GM20431 (cell line): ENCODE data around the gene INTS7.
"Not testable (repeated sequence)": the region's sequence is repeated elsewhere in the genome, so short reads cannot be mapped to it uniquely, and the experiment has no call there.

Experiments
- in situ Hi-C: fragments of 300-500 bp; cut with MseI, MboI; formaldehyde crosslinking; loops from one replicate; pipeline ENCODE4 v1.15.0; 2020; ENCODE audit warnings: low sequenced_read_pairs; ENCODE audit not compliant: unreplicated experiment

Gene INTS7

DNA sequence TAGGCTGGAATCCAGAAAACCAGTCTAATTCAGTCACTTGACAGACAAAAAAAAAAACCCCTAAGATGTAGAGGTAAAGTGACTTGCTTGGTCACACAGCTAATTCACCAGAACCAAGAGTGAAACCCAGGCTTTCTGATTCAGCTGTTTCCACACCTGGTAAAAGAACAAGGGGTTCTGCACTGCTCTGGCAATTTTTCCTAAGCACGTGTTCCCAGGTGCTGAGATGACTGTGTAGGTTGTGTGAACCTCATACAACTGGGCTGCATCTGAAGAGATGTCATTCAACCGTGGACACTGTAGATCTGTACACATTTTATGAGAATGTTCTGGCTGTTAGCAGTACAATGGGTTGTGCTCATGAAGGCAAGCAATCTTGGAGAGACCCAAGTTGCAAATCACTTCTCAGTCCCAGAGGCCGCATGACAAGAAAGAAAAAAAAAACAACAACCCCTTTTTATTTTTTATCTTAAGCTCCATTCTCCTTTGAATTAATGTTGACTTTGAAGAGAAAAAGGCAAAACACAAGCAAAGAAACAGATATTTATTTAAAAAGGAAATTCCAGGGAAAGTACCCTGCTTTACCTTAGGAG lies 95.4 kb downstream of the INTS7 start:
- in situ Hi-C loops, result no loop called here

- in situ Hi-C loops, result no loop called here
These were observed 96.8 kb downstream of the INTS7 start for GRCh38 chr1:211938561-211938997.

- in situ Hi-C loops, result not testable (repeated sequence)
These were observed 97.9 kb downstream of the INTS7 start for GRCh38 chr1:211937422-211937821.

DNA sequence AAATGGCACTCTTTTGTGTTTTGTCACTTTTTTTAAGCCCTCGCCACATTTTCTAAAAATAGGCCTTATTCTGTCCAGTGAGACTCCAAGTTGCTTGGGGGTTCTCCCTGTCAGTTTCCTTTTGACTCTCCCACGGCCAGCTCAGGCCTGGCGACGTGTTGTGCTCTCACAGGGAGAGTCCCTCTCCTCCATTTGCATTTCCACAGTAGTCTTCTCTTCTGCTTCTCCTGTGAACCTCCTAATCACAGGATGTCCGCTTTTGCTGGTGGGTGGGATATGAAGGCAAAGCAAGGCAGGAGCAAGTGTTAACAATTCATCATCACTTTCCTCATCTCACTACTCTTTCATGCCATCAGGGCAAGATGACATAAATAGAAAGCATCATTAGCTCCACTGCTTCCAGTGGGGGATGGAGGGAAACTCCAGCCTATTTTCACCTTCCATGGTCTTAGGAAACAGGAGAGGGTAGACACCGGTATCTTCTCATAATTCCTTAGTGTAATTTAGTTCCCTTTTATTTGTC lies 99.8 kb downstream of the INTS7 start:
- in situ Hi-C loops, result no loop called here

GRCh38 chr1:211933946-211934714 lies 101.2 kb downstream of the INTS7 start:
- in situ Hi-C loops, result no loop called here

DNA sequence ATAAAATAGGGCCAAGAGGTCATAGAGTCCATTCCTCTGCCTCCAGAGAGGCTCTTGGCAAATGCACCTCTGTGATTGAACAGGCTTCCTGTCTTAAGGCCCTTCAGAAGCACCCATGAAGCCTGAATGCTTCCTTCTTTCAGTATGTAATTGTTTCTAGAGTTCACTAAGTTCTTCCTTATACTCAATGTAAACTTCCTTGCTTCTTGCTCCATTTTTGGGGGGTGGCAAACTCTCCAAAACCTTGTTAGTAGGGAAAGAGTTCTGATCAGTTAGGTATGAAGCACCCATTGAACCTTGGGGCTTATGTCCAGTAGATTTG lies 102.5 kb downstream of the INTS7 start:
- in situ Hi-C loops, result no loop called here

DNA sequence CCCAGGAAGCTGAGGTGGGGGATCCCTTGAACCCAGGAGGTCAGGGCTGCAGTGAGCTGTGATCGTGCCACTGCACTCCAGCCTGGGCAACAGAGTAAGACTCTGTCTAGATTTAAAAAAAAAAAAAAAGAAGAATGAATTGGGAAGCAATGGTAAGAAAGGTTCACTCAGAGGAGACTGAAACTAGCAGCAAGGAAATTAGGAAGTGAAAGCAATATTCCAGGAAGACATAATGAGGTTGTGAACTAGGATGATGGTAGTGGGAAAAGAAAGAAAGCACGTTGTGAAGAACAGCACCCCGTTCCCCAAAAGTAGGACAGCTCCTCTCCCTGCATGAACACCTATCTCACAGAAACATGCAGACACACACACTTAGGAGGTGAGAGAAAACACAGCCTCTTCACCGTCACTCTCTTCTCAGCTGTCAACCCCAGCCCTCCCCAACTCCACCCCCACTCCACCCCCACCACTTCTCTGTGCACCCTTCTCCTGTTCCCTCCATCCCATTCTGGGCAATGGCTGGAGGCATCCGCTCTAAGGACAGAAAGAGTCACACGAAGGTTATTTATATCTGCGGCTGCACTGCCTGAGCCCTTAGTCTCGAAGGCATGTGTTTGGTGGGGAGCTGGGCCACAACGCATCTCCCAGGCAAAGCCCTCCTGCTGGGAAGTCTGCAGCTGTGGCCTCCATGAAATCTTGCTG lies 103.0 kb downstream of the INTS7 start:
- in situ Hi-C loops, result no loop called here

DNA sequence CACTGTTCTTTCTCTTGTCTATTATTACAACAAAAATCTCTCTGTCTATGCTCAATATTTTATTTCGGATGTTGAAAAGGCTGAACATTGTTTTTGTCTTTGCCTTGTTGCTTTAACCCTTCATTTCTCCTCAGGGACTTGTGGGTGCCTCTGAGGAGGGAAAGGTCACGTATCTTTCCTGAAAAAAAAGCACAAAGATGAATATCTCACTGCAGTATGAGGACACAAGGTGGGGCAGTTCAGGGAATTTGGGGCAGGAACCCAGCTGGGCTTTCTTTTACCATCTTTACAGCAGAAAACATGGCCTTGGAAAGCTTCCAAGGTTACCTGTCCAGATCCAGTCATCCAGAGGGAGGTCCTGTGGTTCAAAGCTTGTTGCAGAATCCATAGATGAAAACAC lies 105.7 kb downstream of the INTS7 start:
- in situ Hi-C loops, result no loop called here

DNA sequence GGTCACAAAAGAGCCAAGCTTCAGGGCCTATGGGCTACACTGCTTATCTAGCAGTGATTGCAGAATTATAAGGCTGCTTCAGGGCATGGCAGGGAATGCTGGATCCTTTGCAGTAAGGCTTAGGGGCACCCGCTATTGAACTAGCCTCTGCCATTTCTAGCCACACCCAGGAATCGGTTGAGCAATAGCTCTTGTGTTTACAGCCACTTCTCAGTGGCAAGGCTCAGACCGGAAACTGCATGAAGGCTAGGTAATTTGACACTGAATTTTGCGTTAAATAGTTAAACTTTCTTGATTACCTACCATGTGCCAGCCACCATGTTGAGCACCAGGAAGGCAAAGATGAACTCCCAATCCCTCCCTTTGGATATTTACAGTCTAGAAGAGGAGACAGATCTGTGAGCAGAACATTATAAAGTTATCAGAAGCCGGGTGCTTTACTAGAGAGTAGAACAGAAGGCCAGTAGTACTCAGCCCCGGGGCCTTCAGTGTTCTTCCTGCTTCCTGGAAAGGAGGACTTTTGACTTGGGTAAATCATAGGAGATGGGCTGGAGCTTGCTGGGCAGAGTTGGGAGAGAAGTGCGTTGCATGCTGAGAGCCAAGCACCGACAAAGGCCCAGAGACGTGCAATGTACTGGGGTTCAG lies 106.2 kb downstream of the INTS7 start:
- in situ Hi-C loops, result no loop called here

- in situ Hi-C loops, result no loop called here
These were observed 107.0 kb downstream of the INTS7 start for GRCh38 chr1:211928290-211928801.

DNA sequence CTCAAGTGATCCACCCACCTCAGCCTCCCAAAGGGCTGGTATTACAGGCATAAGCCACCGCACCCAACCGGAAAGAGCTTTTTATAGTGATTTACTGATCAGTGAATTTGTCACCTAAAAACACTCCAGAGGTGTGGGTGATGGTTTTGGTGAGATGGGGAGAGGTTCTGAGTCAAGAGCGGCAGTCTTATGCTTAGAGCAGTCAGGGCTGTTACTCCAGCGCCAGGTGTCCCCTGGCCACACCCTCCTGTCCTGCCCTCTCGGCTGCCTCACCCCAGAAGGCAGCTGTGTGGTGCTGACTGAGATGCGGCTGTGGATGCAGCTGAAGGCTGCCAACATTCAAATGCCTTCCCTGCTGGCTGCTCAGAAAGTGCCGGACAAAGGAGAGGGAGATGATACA lies 110.3 kb downstream of the INTS7 start:
- in situ Hi-C loops, result no loop called here

- in situ Hi-C loops, result no loop called here
These were observed 111.1 kb downstream of the INTS7 start for GRCh38 chr1:211924256-211924655.

GRCh38 chr1:211923095-211923494 lies 112.3 kb downstream of the INTS7 start:
- in situ Hi-C loops, result no loop called here

DNA sequence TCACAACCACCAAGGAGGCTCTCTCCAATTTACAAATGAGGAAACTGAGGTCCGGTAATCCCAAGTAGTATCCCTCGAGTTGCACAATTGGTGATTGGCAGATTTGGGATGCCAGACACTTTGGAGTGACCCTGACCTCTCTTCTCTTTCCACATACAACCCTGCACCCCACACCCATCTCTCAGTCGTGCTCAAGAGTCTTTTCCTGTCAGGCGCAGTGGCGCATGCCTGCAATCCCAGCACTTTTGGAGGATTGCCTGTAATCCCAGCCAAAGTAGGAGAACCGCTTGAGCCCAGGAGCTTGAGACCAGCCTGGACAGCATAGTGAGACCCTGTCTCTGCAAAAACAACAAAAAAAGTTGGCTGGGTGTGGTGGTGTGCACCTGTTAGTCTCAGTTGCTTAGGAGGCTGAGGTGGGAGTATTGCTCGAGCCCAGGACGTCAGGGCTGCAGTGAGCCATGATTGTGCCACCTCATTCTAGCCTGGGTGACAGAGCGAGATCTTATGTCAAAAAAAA lies 113.7 kb downstream of the INTS7 start:
- in situ Hi-C loops, result no loop called here

DNA sequence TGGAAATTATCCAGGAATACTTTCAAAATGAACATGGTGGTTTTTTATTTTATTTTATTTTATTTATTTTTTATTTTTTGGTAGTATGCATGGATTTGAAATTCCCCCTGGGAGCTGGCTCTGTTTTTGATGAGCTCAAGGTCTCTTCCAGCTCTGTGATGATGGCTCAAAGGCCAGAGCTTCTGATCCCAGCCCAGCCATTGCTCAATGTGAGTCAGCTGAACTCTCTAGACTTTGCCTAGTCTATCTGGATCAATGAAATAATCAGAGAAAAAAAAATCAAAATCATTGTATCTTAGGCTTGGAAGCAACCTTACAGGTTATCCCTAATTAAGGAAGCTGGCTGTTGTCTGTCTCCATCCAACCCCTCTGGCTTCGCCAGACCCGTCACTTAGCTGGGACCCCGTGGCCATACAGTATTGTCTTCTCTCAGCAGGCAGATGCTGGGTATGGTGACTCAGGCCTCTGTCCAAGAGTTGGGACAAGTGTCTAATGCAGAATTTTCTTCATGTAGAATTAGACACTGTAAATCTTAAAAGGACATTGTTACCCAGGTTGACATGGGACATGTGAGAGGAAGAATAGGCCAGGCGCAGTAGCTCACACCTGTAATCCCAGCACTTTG lies 114.6 kb downstream of the INTS7 start:
- in situ Hi-C loops, result no loop called here

DNA sequence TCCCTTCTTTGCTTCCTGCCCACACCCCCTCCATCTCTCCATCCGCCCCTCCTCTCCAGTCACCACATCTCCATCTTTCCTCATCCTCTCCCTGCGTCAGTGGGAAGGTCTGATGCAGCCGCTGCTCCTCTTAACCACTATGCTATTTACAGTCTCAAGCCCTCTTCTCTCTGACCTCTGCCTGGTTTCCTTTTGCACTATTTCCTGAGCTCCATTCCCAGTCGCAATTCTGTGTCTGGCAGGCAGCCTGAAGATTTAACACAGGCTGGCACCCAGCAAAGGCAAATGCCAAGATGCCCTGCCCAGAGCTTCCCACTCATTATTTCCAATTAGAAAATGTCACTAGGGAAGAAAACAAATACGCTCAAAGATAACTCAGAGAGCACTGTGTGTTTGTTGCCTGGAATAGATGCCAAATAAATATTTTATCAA lies 115.2 kb downstream of the INTS7 start:
- in situ Hi-C loops, result no loop called here

DNA sequence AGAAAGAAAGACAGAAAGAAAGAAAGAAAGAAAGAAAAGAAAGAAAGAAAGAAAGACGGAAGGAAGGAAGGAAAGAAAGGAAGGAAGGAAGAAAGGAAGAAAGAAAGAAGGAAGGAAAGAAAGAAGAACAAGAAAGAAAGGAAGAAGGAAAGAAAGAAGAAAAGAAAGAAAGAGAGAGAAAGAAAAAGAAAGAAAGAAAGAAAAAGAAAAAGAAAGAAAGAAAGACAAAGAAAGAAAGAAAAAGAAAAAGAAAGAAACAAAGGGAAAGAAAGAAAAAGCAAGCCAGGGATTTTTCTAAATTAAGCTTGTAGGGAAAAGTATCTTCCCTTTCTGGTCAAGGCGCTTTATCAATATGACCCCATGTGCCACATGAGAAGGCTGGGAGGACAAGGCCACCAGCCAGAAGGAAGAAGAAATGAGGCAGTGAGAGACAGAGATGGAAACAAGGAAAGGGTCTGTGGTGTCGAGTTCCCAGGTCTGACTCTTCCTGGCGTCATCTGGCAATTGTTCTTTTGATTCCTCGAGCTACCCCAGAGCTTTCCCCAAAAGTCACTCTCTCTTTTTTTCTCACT lies 116.4 kb downstream of the INTS7 start:
- in situ Hi-C loops, result no loop called here

DNA sequence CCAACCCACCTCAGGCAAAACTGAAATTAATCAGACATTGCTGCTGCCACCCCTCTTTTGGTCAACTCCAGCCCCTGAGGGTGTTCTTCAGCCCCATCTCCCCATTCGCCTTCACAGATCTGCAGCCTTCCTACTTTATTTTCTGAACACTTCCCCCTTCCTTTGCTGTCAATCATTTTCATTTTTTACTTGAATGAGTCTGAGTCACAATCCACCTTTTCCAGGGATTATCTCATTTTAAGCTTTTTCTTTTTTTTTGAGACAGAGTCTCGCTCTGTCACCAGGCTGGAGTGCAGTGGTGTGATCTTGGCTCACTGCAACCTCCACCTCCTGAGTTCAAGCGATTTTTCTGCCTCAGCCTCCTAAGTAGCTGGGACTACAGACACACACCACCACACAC lies 118.9 kb downstream of the INTS7 start:
- in situ Hi-C loops, result not testable (repeated sequence)

- in situ Hi-C loops, result no loop called here
These were observed 119.4 kb downstream of the INTS7 start for GRCh38 chr1:211915924-211916323.
